ENCODE results near the gene NPSR1.
"Not testable (repeated sequence)": the region's sequence is repeated elsewhere in the genome, so short reads cannot be mapped to it uniquely, and the experiment has no call there.

The NPSR1 gene

GRCh38 chr7:34780546-34780945 lies 122.5 kb downstream of the NPSR1 start:
- CTCF ChIA-PET = no interaction called here
- POLR2A ChIA-PET = no interaction called here
- no peak for DNase-seq (ENCODE audit: extremely low spot score)
- no peak for TF ChIP-seq HDGF (IDR thresholded peaks at IDR 0.05; ENCODE audit: borderline replicate concordance)
- TF ChIP-seq CTBP1 (IDR thresholded peaks at IDR 0.05; ENCODE audit: borderline replicate concordance) = no peak
- TF ChIP-seq PKNOX1 (IDR thresholded peaks at IDR 0.05) = no peak
- no peak for TF ChIP-seq BHLHE40 (IDR thresholded peaks at IDR 0.05; ENCODE audit: borderline replicate concordance)
- no peak for TF ChIP-seq L3MBTL2 (conservative IDR thresholded peaks at IDR 0.05)
- TF ChIP-seq FOXK2 (IDR thresholded peaks at IDR 0.05) = no peak
- no peak for TF ChIP-seq LEF1 (IDR thresholded peaks at IDR 0.05; ENCODE audit: borderline replicate concordance)
- no peak for TF ChIP-seq FOXA1 (IDR thresholded peaks at IDR 0.05)
- TF ChIP-seq ELF4 (IDR thresholded peaks at IDR 0.05) = no peak
- TF ChIP-seq FOXM1 (IDR thresholded peaks at IDR 0.05; ENCODE audit: borderline replicate concordance) = no peak
- no peak for TF ChIP-seq TARDBP (IDR thresholded peaks at IDR 0.05)
- TF ChIP-seq SP1 (IDR thresholded peaks at IDR 0.05) = no peak
- TF ChIP-seq ARNT (IDR thresholded peaks at IDR 0.05) = no peak
- no peak for TF ChIP-seq ZNF384 (IDR thresholded peaks at IDR 0.05)
- TF ChIP-seq NFRKB (IDR thresholded peaks at IDR 0.05) = no peak

GRCh38 chr7:34787586-34787985 lies 129.6 kb downstream of the NPSR1 start:
- DNase-seq (ENCODE audit: extremely low spot score) = no peak
- ChIA-PET POLR2A (no interaction called here), CTCF (no interaction called here)
- TF ChIP-seq PKNOX1 (IDR thresholded peaks at IDR 0.05) (no peak), ZNF384 (IDR thresholded peaks at IDR 0.05) (no peak), SP1 (IDR thresholded peaks at IDR 0.05) (no peak), ARNT (IDR thresholded peaks at IDR 0.05) (no peak), NFRKB (IDR thresholded peaks at IDR 0.05) (no peak), HDGF (IDR thresholded peaks at IDR 0.05; ENCODE audit: borderline replicate concordance) (no peak), ELF4 (IDR thresholded peaks at IDR 0.05) (no peak), L3MBTL2 (conservative IDR thresholded peaks at IDR 0.05) (no peak), SUZ12 (IDR thresholded peaks at IDR 0.05) (no peak), FOXM1 (IDR thresholded peaks at IDR 0.05; ENCODE audit: borderline replicate concordance) (no peak), FOXK2 (IDR thresholded peaks at IDR 0.05) (no peak), TARDBP (IDR thresholded peaks at IDR 0.05) (no peak), LEF1 (IDR thresholded peaks at IDR 0.05; ENCODE audit: borderline replicate concordance) (no peak), FOXA1 (IDR thresholded peaks at IDR 0.05) (no peak), CTBP1 (IDR thresholded peaks at IDR 0.05; ENCODE audit: borderline replicate concordance) (no peak)

GRCh38 chr7:34806831-34807230 lies 148.8 kb downstream of the NPSR1 start:
- ChIA-PET CTCF (no interaction called here), POLR2A (no interaction called here)
- TF ChIP-seq BHLHE40 (IDR thresholded peaks at IDR 0.05; ENCODE audit: borderline replicate concordance) = no peak
- no peak for TF ChIP-seq PKNOX1 (IDR thresholded peaks at IDR 0.05)
- TF ChIP-seq LEF1 (IDR thresholded peaks at IDR 0.05; ENCODE audit: borderline replicate concordance) = no peak
- no peak for TF ChIP-seq TARDBP (IDR thresholded peaks at IDR 0.05)
- no peak for TF ChIP-seq ZNF384 (IDR thresholded peaks at IDR 0.05)
- no peak for TF ChIP-seq L3MBTL2 (conservative IDR thresholded peaks at IDR 0.05)
- TF ChIP-seq CTBP1 (IDR thresholded peaks at IDR 0.05; ENCODE audit: borderline replicate concordance) = no peak
- no peak for TF ChIP-seq FOXK2 (IDR thresholded peaks at IDR 0.05)
- no peak for TF ChIP-seq HDGF (IDR thresholded peaks at IDR 0.05; ENCODE audit: borderline replicate concordance)
- TF ChIP-seq SP1 (IDR thresholded peaks at IDR 0.05) = no peak
- TF ChIP-seq FOXM1 (IDR thresholded peaks at IDR 0.05; ENCODE audit: borderline replicate concordance) = no peak
- no peak for TF ChIP-seq SUZ12 (IDR thresholded peaks at IDR 0.05)
- TF ChIP-seq ELF4 (IDR thresholded peaks at IDR 0.05) = no peak
- TF ChIP-seq FOXA1 (IDR thresholded peaks at IDR 0.05) = no peak
- no peak for TF ChIP-seq ARNT (IDR thresholded peaks at IDR 0.05)
- TF ChIP-seq NFRKB (IDR thresholded peaks at IDR 0.05) = no peak
- no peak for DNase-seq (ENCODE audit: extremely low spot score)

- DNase-seq (ENCODE audit: extremely low spot score) = no peak
- ChIA-PET CTCF (no interaction called here), POLR2A (no interaction called here)
- TF ChIP-seq SP1 (IDR thresholded peaks at IDR 0.05) (no peak), FOXK2 (IDR thresholded peaks at IDR 0.05) (no peak), HDGF (IDR thresholded peaks at IDR 0.05; ENCODE audit: borderline replicate concordance) (no peak), LEF1 (IDR thresholded peaks at IDR 0.05; ENCODE audit: borderline replicate concordance) (no peak), SUZ12 (IDR thresholded peaks at IDR 0.05) (no peak), FOXA1 (IDR thresholded peaks at IDR 0.05) (no peak), NFRKB (IDR thresholded peaks at IDR 0.05) (no peak), FOXM1 (IDR thresholded peaks at IDR 0.05; ENCODE audit: borderline replicate concordance) (no peak), PKNOX1 (IDR thresholded peaks at IDR 0.05) (no peak), ZNF384 (IDR thresholded peaks at IDR 0.05) (no peak), CTBP1 (IDR thresholded peaks at IDR 0.05; ENCODE audit: borderline replicate concordance) (no peak), ARNT (IDR thresholded peaks at IDR 0.05) (no peak), TARDBP (IDR thresholded peaks at IDR 0.05) (no peak), ELF4 (IDR thresholded peaks at IDR 0.05) (no peak), BHLHE40 (IDR thresholded peaks at IDR 0.05; ENCODE audit: borderline replicate concordance) (no peak)
These were observed 149.7 kb downstream of the NPSR1 start for GRCh38 chr7:34807548-34808340.

GRCh38 chr7:34814203-34814842 lies 156.3 kb downstream of the NPSR1 start:
- POLR2A ChIA-PET = interaction anchor here (1.0 kb wide), 1 partner anchor 10 kb away, joined by 4 read pairs; no protein-coding TSS in a partner anchor
- CTCF ChIA-PET; DNase-seq (ENCODE audit: extremely low spot score): not testable (repeated sequence)
